T47D (cell line): Measurements from ENCODE around the gene FIGNL1.

ENCODE experiments used
- DNase-seq, 2 experiments: peaks; one replicate each; pipeline versions ENCODE4 v3.0.0 to v3.0.0-alpha.2; 2011 to 2012; ENCODE audit warnings: low read depth in 1 of 2, low spot score in 1 of 2
- JUND ChIP-seq: IDR thresholded peaks from 2 replicates; pipeline ENCODE4 v1.6.1; 2012; ENCODE audit warnings: low read depth
- in situ Hi-C: cut with HindIII; loops from 2 replicates; pipeline ENCODE4 v1.10.0; 2016; ENCODE audit warnings: low sequenced_read_pairs, low pct_unique_long_range_greater_than_20kb

The FIGNL1 gene

GRCh38 chr7:50397320-50397970, 52.7 kb downstream of the FIGNL1 start:
- no peak for DNase-seq
- no peak for TF ChIP-seq JUND
- in situ Hi-C loops: no loop called here

DNA sequence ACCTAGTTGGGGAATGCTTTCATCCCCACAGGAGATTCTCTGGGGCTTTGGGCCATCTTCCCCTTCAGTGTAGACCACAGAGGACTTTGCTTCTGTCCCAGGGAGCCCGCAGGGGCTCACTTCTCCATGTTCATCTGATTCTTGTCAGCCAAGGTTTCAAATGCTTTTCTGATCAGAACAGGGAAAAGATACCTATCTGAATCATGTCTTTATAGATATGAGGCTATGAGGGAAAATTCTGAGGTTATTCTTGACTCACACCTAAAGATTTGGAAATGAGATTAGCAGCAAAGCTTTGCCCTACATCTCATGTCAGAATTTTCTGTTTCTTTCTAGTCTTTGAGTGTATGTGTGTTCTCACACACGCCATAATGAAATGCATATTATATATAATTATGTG, 53.3 kb downstream of the FIGNL1 start:
- no peak for DNase-seq
- in situ Hi-C loops: no loop called here
- TF ChIP-seq JUND: no peak

DNA sequence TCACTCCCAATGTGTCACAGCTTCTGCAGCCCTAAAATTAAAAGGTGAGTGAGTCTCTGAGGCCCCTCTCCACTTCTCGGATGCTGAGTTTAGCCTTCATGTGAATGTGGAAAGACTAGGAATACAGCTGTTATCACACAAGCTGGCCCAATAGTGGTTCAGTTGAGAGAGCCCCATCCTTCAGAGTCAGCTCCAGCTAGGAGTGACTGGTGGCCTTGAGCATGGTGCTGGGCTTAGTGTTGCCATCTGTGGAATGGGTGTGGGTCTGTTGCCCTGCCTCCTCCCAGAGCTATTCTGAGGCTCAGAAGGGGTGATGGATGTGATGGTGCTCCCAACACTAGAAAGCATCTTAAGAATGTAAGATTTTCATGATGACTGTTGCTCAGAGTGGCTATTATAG, 55.8 kb downstream of the FIGNL1 start:
- no peak for TF ChIP-seq JUND
- no peak for DNase-seq
- in situ Hi-C loops: no loop called here
